ENCODE data around the gene VPS45. TPM values are rescaled to one million over a fixed set of nuclear protein-coding genes. Genes with fewer than 3 reads are reported as not detected.
"Not testable (repeated sequence)": the region's sequence is repeated elsewhere in the genome, so short reads cannot be mapped to it uniquely, and the experiment has no call there.

VPS45 gene
- total and polyA plus RNA-seq, 2 experiments from 2014 or later, result 53.4 to 71.2 TPM

- H3K27me3 ChIP-seq, result no peaks in the 10 kb centered on the region
- H3K36me3 ChIP-seq, result no peaks in the 10 kb centered on the region
- H3K9me3 ChIP-seq (ENCODE audit: low read depth), result no peaks in the 10 kb centered on the region
- no peak overlapping the region for H3K4me3 ChIP-seq
- H3K27ac ChIP-seq, result no peak overlapping the region
- no peaks in the 10 kb centered on the region for H3K4me1 ChIP-seq (ENCODE audit: low read depth)
- TF ChIP-seq CTCF (IDR thresholded peaks at IDR 0.05; ENCODE audit: low read depth, low read length), result no peak
- DNase-seq (ENCODE audit: low read depth in 1 of 2, low spot score in 1 of 2), result no peak
Measured at GRCh38 chr1:150183061-150183460, 115.5 kb downstream of the VPS45 start.

DNA sequence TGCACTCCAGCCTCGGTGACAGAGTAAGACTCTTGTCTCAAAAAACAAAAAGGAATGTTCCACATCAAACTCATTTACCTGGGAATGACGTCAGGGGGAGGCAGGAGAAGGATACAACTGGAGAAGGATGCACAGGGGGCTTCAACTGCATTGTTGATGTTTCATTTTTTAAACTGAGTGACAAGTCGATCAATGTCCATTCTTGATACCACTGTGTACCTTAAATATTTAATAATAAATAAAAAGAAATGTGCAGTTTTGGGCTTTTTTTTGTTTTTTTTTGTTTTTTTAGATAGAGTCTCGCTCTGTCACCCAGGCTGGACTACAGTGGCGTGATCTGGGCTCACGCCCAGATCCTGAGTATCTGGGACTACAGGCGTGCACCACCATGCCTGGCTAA is 117.9 kb downstream of the VPS45 start:
- no peaks in the 10 kb centered on the region for H3K27me3 ChIP-seq
- DNase-seq (ENCODE audit: low read depth in 1 of 2, low spot score in 1 of 2), result no peak
- H3K36me3 ChIP-seq, result no peaks in the 10 kb centered on the region
- no peak overlapping the region for H3K4me3 ChIP-seq
- H3K27ac ChIP-seq, result no peak overlapping the region
- no peaks in the 10 kb centered on the region for H3K9me3 ChIP-seq (ENCODE audit: low read depth)
- TF ChIP-seq CTCF (IDR thresholded peaks at IDR 0.05; ENCODE audit: low read depth, low read length), result no peak
- no peaks in the 10 kb centered on the region for H3K4me1 ChIP-seq (ENCODE audit: low read depth)

DNA sequence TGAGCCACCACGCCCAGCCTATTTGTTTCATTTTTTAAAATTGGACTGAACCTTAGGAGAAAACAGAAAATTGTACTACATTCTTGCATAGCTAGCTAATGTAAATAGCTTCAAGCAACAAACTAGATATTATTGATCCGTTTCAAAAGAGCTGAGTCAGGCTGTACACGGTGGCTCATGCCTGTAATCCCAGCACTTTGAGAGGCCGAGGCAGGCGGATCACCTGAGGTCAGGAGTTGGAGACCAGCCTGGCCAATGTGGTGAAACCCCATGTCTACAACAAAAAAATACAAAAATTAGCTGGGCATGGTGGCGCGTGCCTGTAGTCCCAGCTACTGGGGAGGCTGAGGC is 118.8 kb downstream of the VPS45 start:
- H3K36me3 ChIP-seq; H3K4me3 ChIP-seq; H3K27ac ChIP-seq; DNase-seq (ENCODE audit: low read depth in 1 of 2, low spot score in 1 of 2); H3K9me3 ChIP-seq (ENCODE audit: low read depth); H3K27me3 ChIP-seq; H3K4me1 ChIP-seq (ENCODE audit: low read depth): not testable (repeated sequence)

- Histone ChIP-seq H3K36me3 (no peaks in the 10 kb centered on the region), H3K9me3 (ENCODE audit: low read depth) (no peaks in the 10 kb centered on the region), H3K4me1 (ENCODE audit: low read depth) (no peaks in the 10 kb centered on the region), H3K27me3 (no peaks in the 10 kb centered on the region), H3K4me3 (no peak overlapping the region), H3K27ac (no peak overlapping the region)
- peak; percentile 36 for TF ChIP-seq CTCF (IDR thresholded peaks at IDR 0.05; ENCODE audit: low read depth, low read length)
- DNase-seq (ENCODE audit: low read depth in 1 of 2, low spot score in 1 of 2), result peak; percentile 36 to 65
Measured at GRCh38 chr1:150186789-150187559, 119.4 kb downstream of the VPS45 start.

DNA sequence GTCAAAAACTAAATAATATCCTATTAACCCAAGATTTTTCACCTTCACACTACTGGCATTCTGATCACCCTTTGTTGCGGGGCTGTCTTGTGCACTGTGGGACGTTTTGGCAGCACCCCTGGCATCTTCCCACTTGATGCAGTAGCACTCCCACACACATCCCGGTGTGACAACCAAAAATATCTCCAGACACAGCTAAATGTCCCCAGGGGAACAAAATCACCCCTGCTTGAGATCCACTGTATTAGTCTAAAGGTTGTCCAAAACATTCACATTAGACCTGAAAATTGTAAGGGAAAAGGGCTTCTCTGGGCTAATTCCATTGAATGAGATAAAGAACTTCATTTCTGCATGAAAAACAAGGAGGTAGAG is 120.0 kb downstream of the VPS45 start:
- no peaks in the 10 kb centered on the region for H3K27me3 ChIP-seq
- no peaks in the 10 kb centered on the region for H3K36me3 ChIP-seq
- no peak for DNase-seq (ENCODE audit: low read depth in 1 of 2, low spot score in 1 of 2)
- H3K27ac ChIP-seq, result no peak overlapping the region
- no peak overlapping the region for H3K4me3 ChIP-seq
- no peak for TF ChIP-seq CTCF (IDR thresholded peaks at IDR 0.05; ENCODE audit: low read depth, low read length)
- H3K4me1 ChIP-seq (ENCODE audit: low read depth), result no peaks in the 10 kb centered on the region
- H3K9me3 ChIP-seq (ENCODE audit: low read depth), result no peaks in the 10 kb centered on the region

- peak overlapping the region; percentile 78 for H3K27ac ChIP-seq
- peak; percentile 23 to 78 for DNase-seq (ENCODE audit: low read depth in 1 of 2, low spot score in 1 of 2)
- TF ChIP-seq CTCF (IDR thresholded peaks at IDR 0.05; ENCODE audit: low read depth, low read length), result no peak
Measured at GRCh38 chr1:150192012-150192411, 124.4 kb downstream of the VPS45 start.

More at GRCh38 chr1:150192012-150192411, 124.4 kb downstream of the VPS45 start:
- Histone ChIP-seq H3K4me1 (ENCODE audit: low read depth) (no peaks in the 10 kb centered on the region), H3K36me3 (no peaks in the 10 kb centered on the region), H3K4me3 (no peak overlapping the region), H3K27me3 (no peaks in the 10 kb centered on the region), H3K9me3 (ENCODE audit: low read depth) (no peaks in the 10 kb centered on the region)
